22Rv1 (cell line): ENCODE data around the gene LPIN1.

Experiments used
- CTCF ChIP-seq: fragments of 450-650 bp; IDR thresholded peaks from 2 replicates; pipeline ENCODE4 v1.5.1; 2017; ENCODE audit warnings: mild to moderate bottlenecking
- ZFX ChIP-seq: fragments of 450-650 bp; IDR thresholded peaks from 2 replicates; pipeline ENCODE4 v1.6.1; 2017; ENCODE audit warnings: antibody characterized with exemption, borderline replicate concordance

GRCh38 chr2:11802782-11803191 is 56.4 kb downstream of the LPIN1 start:
- no peak for TF ChIP-seq CTCF
- no peak for TF ChIP-seq ZFX
